ENCODE results near the gene DNAJC7. TPM values are rescaled to one million over a fixed set of nuclear protein-coding genes. Genes with fewer than 3 reads are reported as not detected.
"Not testable (repeated sequence)": the region's sequence is repeated elsewhere in the genome, so short reads cannot be mapped to it uniquely, and the experiment has no call there.

Gene DNAJC7
- total RNA-seq, 8 experiments from 2014 or later, result 56.4 to 143 (median 93.6) TPM

GRCh38 chr17:42034059-42034458 lies 16.8 kb upstream of the DNAJC7 start:
- WGBS, 10 experiments, result 17 to 100% (median 60%) methylated on average over 1 to 3 of the region's 6 CpGs; no CpG with 5 or more reads in 3 of the 10 experiments
- in situ Hi-C loops (cut with MboI; ENCODE audit: low pct_unique_long_range_greater_than_20kb in 2 of 9, low sequenced_read_pairs in 9 of 9, unreplicated experiment in 9 of 9), result no loop called here
- Histone ChIP-seq H3K4me3 (no peak overlapping the region), H3K4me1 (replicated peaks in 1 of 2) (peaks cover 0 to 2% of the 10 kb centered on the region in 2 donors), H3K27ac (no peak overlapping the region)
- no peak for ATAC-seq (replicated peaks in 6 of 8)

DNA sequence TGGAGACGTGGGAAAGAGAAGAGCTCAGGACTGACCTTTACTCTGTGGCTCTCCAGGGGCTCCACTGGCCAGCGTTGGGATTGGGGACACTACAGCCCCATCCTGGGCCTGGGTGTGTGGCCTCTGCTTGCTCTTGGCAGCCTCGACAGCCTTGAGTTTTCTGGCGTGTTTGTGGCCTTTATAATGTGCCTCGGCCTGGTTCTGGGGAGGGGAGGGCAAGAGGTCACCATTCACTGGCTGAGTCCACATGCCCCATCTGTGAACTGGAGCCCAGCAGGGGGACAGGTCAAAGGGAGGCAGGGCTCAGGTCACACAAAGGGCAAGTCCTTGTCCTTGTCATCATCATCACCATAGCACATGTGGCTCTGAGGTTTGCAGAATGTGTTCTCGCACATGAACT lies 14.3 kb upstream of the DNAJC7 start:
- H3K27ac ChIP-seq, result no peak overlapping the region
- H3K4me1 ChIP-seq (replicated peaks in 1 of 2), result peaks cover 19 to 21% of the 10 kb centered on the region in 2 donors
- ATAC-seq (replicated peaks in 6 of 8), result no peak
- no peak overlapping the region for H3K4me3 ChIP-seq
- in situ Hi-C loops (cut with MboI; ENCODE audit: low pct_unique_long_range_greater_than_20kb in 2 of 9, low sequenced_read_pairs in 9 of 9, unreplicated experiment in 9 of 9), result no loop called here
- 0 to 80% (median 6%) methylated on average over 1 to 3 of the region's 6 CpGs; no CpG with 5 or more reads in 6 of the 10 experiments for WGBS, 10 experiments

- ATAC-seq (replicated peaks in 6 of 8), result no peak
- H3K4me1 ChIP-seq (replicated peaks in 1 of 2), result peaks cover 24 to 29% of the 10 kb centered on the region in 2 donors
- no peak overlapping the region for H3K27ac ChIP-seq
- 30 to 54% (median 51%) methylated on average over 2 to 3 of the region's 7 CpGs; no CpG with 5 or more reads in 7 of the 10 experiments for WGBS, 10 experiments
- H3K4me3 ChIP-seq, result no peak overlapping the region
- in situ Hi-C loops (cut with MboI; ENCODE audit: low pct_unique_long_range_greater_than_20kb in 2 of 9, low sequenced_read_pairs in 9 of 9, unreplicated experiment in 9 of 9), result loop anchor here in 3 of 9 experiments (10.0 kb wide), 2 partner anchors 76 to 86 kb away; partner anchors contain the start of gene DHX58 (in 2 of the 3)
Observed at GRCh38 chr17:42028791-42029127, 11.5 kb upstream of the DNAJC7 start.

DNA sequence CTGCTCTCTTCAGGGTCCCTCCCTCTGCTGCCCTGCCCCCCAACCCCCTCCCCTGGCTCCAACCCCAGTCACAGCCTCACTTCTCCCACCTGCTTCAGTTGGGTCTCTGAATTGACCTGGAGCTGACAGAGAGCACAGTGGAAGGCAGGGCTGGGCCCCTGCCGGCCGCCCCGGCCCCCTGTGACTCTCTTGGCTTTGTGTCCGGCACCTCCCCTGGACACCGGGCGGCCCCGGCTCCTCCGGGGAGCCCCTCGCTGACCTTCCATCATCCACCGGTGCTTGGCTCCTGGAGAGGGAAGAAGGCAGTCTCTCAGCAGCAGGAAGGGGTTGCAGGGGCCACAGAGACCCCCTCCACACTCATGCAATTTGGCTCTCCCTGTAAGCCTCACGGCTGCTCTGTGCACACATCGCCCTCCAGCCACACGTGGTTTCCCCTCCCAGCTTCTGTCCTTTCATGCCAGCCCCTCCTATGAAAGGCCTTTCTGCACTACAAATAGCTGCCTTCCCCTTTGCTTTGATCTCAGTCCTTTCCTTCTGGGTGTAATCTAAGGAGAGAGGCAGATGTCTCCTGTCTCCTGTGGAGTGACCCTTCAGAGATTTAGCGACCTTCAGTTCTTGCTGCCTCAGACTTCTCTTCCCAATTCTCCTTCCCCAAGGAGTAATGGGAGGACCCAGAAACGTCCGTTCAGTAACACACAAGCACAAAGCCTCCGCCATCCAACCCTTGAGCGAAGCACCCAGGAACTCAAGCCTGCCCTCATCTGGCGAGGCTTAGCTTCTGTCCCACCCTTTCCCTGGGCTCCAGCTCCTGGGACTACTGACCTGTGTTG lies 10.9 kb upstream of the DNAJC7 start:
- ATAC-seq (replicated peaks in 6 of 8), result peak in 7 of 8 experiments; percentile 6 to 23 (median 9)
- WGBS, 10 experiments, result 11 to 68% (median 37%) methylated on average over 2 to 9 of the region's 19 CpGs; no CpG with 5 or more reads in 3 of the 10 experiments
- in situ Hi-C loops (cut with MboI; ENCODE audit: low pct_unique_long_range_greater_than_20kb in 2 of 9, low sequenced_read_pairs in 9 of 9, unreplicated experiment in 9 of 9), result loop anchor here in 3 of 9 experiments (10.0 kb wide), 2 partner anchors 77 to 87 kb away; partner anchors contain the start of gene DHX58 (in 2 of the 3)
- no peak overlapping the region for H3K4me3 ChIP-seq
- H3K27ac ChIP-seq, result peak overlapping the region; percentile 3 to 76
- peaks cover 27 to 29% of the 10 kb centered on the region in 2 donors for H3K4me1 ChIP-seq (replicated peaks in 1 of 2)

GRCh38 chr17:42027590-42027889 lies 10.3 kb upstream of the DNAJC7 start:
- 40% methylated on average over 1 of the region's 5 CpGs; no CpG with 5 or more reads in 9 of the 10 experiments for WGBS, 10 experiments
- peak overlapping the region in 1 of 2 donors; percentile 76 for H3K27ac ChIP-seq
- H3K4me1 ChIP-seq (replicated peaks in 1 of 2), result peaks cover 28 to 29% of the 10 kb centered on the region in 2 donors
- peak in 5 of 8 experiments; percentile 8 to 46 (median 38) for ATAC-seq (replicated peaks in 6 of 8)
- no peak overlapping the region for H3K4me3 ChIP-seq
- in situ Hi-C loops (cut with MboI; ENCODE audit: low pct_unique_long_range_greater_than_20kb in 2 of 9, low sequenced_read_pairs in 9 of 9, unreplicated experiment in 9 of 9), result loop anchor here in 3 of 9 experiments (10.0 kb wide), 2 partner anchors 77 to 87 kb away; partner anchors contain the start of gene DHX58 (in 2 of the 3)

DNA sequence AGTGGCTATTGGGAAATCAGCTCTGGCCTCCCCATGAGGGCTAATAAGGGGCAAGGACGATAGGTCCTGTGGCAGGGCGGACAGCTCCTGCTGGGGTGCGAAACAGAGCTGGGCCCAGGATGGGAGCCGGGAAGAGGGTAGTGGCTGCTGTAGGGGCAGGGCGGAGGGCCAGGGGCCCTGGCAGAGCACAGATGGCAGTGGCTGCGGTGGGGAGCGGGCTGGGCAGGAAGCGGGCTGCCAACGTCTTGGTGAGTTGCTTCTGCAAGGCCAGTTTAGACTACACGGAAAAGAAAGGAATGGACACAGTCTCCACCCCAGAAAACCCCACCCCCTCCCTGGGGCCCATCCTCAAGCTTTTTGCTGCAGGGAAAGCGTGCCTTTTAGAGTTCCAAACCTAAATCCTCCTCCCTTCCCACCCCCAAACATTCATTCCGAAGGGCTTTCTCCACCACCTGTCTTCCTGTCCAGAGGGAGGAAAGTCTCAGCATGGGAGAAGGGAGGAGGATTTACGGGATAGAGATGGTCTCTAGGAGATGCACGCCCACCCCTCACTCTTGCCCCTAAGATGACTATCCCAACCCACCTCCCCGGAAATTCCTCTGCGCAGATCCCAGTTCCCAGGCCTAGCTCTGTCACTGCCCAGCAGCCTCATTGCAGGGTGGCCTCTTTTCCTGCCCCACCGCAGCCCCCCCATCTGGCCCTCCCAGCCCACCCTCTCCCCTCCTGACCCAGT lies 9.8 kb upstream of the DNAJC7 start:
- WGBS, 10 experiments, result 0 to 80% (median 51%) methylated on average over 1 to 7 of the region's 17 CpGs; no CpG with 5 or more reads in 6 of the 10 experiments
- H3K27ac ChIP-seq, result peak overlapping the region; percentile 12 to 13
- H3K4me1 ChIP-seq (replicated peaks in 1 of 2), result peaks cover 28 to 29% of the 10 kb centered on the region in 2 donors
- in situ Hi-C loops (cut with MboI; ENCODE audit: low pct_unique_long_range_greater_than_20kb in 2 of 9, low sequenced_read_pairs in 9 of 9, unreplicated experiment in 9 of 9), result loop anchor here in 3 of 9 experiments (10.0 kb wide), 2 partner anchors 78 to 88 kb away; partner anchors contain the start of gene DHX58 (in 2 of the 3)
- no peak overlapping the region for H3K4me3 ChIP-seq
- peak in 5 of 8 experiments; percentile 1 to 24 (median 8) for ATAC-seq (replicated peaks in 6 of 8)

GRCh38 chr17:42025936-42026335 lies 8.7 kb upstream of the DNAJC7 start:
- no peak overlapping the region for H3K4me3 ChIP-seq
- no peak for ATAC-seq (replicated peaks in 6 of 8)
- WGBS, 10 experiments, result 90 to 100% (median 100%) methylated on average over 2 of the region's 3 CpGs; no CpG with 5 or more reads in 7 of the 10 experiments
- H3K27ac ChIP-seq, result no peak overlapping the region
- in situ Hi-C loops (cut with MboI; ENCODE audit: low pct_unique_long_range_greater_than_20kb in 2 of 9, low sequenced_read_pairs in 9 of 9, unreplicated experiment in 9 of 9), result loop anchor here in 3 of 9 experiments (10.0 kb wide), 2 partner anchors 79 to 89 kb away; partner anchors contain the start of gene DHX58 (in 2 of the 3)
- peaks cover 30 to 31% of the 10 kb centered on the region in 2 donors for H3K4me1 ChIP-seq (replicated peaks in 1 of 2)

DNA sequence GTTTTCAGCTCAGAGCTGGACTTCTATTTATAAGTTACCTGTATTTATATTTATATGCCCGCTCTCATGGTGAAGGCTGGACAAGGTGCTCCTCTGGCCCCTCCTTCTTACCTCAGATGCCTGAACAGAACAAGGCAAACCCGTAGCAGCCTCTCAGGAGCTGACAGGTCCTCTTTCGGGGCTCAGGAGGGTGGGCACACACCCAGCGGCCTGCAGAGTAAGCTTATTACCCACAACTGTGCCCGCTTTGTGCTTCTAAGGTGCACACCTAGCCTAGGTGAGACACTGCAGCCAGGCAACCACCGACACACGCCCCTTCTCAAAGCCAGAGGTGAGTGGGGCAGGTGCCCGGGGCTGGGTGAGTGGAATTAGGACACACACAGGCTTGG lies 7.9 kb upstream of the DNAJC7 start:
- in situ Hi-C loops (cut with MboI; ENCODE audit: low pct_unique_long_range_greater_than_20kb in 2 of 9, low sequenced_read_pairs in 9 of 9, unreplicated experiment in 9 of 9), result loop anchor here in 3 of 9 experiments (10.0 kb wide), 2 partner anchors 80 to 90 kb away; partner anchors contain the start of gene DHX58 (in 2 of the 3)
- Histone ChIP-seq H3K4me3 (no peak overlapping the region), H3K27ac (peak overlapping the region in 1 of 2 donors; percentile 8), H3K4me1 (replicated peaks in 1 of 2) (peaks cover 33 to 34% of the 10 kb centered on the region in 2 donors)
- 0 to 82% (median 59%) methylated on average over 1 to 6 of the region's 8 CpGs; no CpG with 5 or more reads in 5 of the 10 experiments for WGBS, 10 experiments
- ATAC-seq (replicated peaks in 6 of 8), result peak in 3 of 8 experiments; percentile 1 to 8 (median 4)

DNA sequence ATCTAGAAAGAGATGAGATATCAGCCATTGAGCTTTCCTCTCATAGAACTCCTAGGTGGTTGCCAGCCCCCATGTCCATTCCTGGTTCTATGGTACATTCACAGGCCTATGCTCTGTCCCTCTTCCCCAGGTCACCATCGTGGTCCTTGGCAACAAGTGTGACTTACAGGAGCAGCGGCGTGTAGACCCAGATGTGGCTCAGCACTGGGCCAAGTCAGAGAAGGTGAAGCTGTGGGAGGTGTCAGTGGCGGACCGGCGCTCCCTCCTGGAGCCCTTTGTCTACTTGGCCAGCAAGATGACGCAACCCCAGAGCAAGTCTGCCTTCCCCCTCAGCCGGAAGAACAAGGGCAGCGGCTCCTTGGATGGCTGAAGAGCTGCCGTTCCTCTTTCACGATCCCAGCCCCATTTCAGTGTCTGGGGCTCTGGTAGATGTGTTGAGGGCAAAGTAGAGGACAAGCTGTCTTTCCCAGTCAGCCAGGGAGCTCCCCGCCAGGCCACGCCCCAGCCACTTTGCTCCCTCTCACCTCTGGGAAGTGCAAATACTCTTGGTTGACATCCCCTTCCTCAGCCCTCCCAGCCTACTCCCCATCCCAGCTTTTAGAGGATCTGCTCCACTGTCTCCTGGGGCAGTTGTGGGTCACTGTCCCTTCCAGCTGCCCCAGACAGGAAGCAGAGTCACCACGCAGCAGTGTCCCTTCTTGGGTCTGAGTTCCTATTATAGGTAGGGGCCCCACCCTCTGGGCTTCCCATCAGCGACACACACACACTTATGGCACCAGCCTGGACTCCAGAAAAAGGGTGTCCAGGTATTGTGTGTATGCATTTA lies 6.5 kb upstream of the DNAJC7 start:
- ATAC-seq (replicated peaks in 6 of 8), result peak in 1 of 8 experiments; percentile 9
- Histone ChIP-seq H3K27ac (no peak overlapping the region), H3K4me1 (replicated peaks in 1 of 2) (peaks cover 34 to 37% of the 10 kb centered on the region in 2 donors), H3K4me3 (no peak overlapping the region)
- in situ Hi-C loops (cut with MboI; ENCODE audit: low pct_unique_long_range_greater_than_20kb in 2 of 9, low sequenced_read_pairs in 9 of 9, unreplicated experiment in 9 of 9), result loop anchor here in 3 of 9 experiments (10.0 kb wide), 2 partner anchors 81 to 91 kb away; partner anchors contain the start of gene DHX58 (in 2 of the 3)
- WGBS, 10 experiments, result 74 to 100% (median 87%) methylated on average over 1 to 7 of the region's 15 CpGs; no CpG with 5 or more reads in 5 of the 10 experiments

- ATAC-seq (replicated peaks in 6 of 8); H3K27ac ChIP-seq: not testable (repeated sequence)
- in situ Hi-C loops (cut with MboI; ENCODE audit: low pct_unique_long_range_greater_than_20kb in 2 of 9, low sequenced_read_pairs in 9 of 9, unreplicated experiment in 9 of 9), result loop anchor here in 3 of 9 experiments (10.0 kb wide), 2 partner anchors 84 to 94 kb away; partner anchors contain the start of gene DHX58 (in 2 of the 3)
- WGBS, 10 experiments, result 46 to 88% (median 68%) methylated on average over 1 to 8 of the region's 8 CpGs; no CpG with 5 or more reads in 2 of the 10 experiments
- Histone ChIP-seq H3K4me1 (replicated peaks in 1 of 2) (peaks cover 14 to 21% of the 10 kb centered on the region in 2 donors), H3K4me3 (peak overlapping the region; percentile 58 to 99 (median 88))
Observed at GRCh38 chr17:42020845-42021244, 3.6 kb upstream of the DNAJC7 start.

DNA sequence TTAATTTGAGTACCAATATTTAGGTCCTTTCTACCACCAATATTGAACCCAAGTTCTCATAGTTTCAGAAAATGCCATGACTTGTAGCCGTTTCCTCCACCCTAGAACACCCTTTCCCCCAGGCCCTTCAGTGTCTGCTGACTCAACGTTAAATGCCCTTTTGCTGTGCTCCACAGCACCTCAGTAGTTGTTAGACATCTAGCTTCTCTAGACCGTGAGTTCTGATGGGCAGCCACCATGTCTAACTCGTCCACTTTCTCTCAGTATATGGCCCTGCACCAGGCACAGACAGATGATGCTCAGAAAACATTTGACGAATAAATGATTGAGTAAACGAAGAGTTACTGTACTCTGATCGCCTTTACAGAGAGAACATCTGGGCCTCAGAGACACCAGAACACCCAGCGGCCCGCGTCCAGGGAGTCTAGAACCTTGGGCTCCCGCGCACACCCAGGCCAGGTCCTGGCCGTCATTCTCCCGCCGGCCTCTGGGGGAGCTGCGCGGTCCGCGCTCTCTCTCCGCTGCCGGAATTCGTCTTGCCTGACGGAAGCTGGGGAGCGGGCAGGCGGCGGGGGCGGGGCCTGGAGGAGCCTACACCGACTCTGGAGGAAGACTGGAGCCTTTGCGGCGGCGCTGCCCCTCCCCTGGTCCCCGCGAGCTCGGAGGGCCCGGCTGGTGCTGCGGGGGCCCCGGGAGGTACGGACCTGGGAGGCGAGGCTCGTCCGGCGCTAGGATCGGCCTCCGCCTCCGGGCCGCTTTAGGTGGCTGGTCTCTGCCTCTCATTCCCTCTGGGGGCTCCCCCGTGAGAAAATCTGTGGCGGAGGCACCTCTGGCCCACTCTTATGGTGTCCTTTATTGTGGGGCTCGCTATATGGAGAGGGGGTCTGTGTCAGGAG lies 2.5 kb upstream of the DNAJC7 start, which contains the start of gene NKIRAS2:
NKIRAS2 (plus strand) TSS at position 582 of the 896 bp plus-strand sequence. CDS start 1,488 bp downstream, outside the sequence.
- in situ Hi-C loops (cut with MboI; ENCODE audit: low pct_unique_long_range_greater_than_20kb in 2 of 9, low sequenced_read_pairs in 9 of 9, unreplicated experiment in 9 of 9), result loop anchor here in 3 of 9 experiments (10.0 kb wide), 2 partner anchors 85 to 95 kb away; partner anchors contain the start of gene DHX58 (in 2 of the 3)
- peaks cover 11 to 24% of the 10 kb centered on the region in 2 donors for H3K4me1 ChIP-seq (replicated peaks in 1 of 2)
- 0 to 100% (median 48%) methylated on average over 1 to 22 of the region's 49 CpGs; no CpG with 5 or more reads in 1 of the 10 experiments for WGBS, 10 experiments
- H3K27ac ChIP-seq, result peak within 1 kb of the TSS; percentile 81 to 91
- H3K4me3 ChIP-seq, result peak within 1 kb of the TSS; percentile 58 to 99 (median 88)
- peak; percentile 26 to 70 (median 34) for ATAC-seq (replicated peaks in 6 of 8)
